Thoracic aorta (tissue), 2 donors: ENCODE data around the gene RICTOR. TPM values are rescaled to one million over a fixed set of nuclear protein-coding genes. Genes with fewer than 3 reads are reported as not detected.

Experiments used
- ATAC-seq: fragments of 150-250 bp; one replicate; pipeline ENCODE4 v1.8.0; 2017; ENCODE audit warnings: low read depth; ENCODE audit not compliant: insufficient number of reproducible peaks, low FRiP score
- DNase-seq: peaks from one replicate; pipeline ENCODE4 v3.0.0-alpha.2; 2020; ENCODE audit warnings: low spot score
- H3K27ac ChIP-seq, 2 donors: fragments of 200-600 bp; sonication (generic); 1 replicate in 1 of 2; 2 replicates in 1 of 2; pipeline ENCODE4 v1.5.1; 2016; ENCODE audit warnings: mild to moderate bottlenecking in 2 of 2, moderate library complexity in 2 of 2
- H3K27me3 ChIP-seq: fragments of 200-600 bp; sonication (generic); replicated peaks from 2 replicates; pipeline ENCODE4 v1.6.0; 2016; ENCODE audit warnings: mild to moderate bottlenecking; ENCODE audit not compliant: insufficient read depth
- H3K36me3 ChIP-seq: fragments of 200-600 bp; sonication (generic); one replicate; pipeline ENCODE4 v1.5.1; 2016
- H3K4me1 ChIP-seq, 2 donors: fragments of 200-600 bp; sonication (generic); 1 replicate in 1 of 2; 2 replicates in 1 of 2; pipeline versions ENCODE4 v1.5.1 to v1.6.0; 2016; ENCODE audit warnings: low read depth in 2 of 2, mild to moderate bottlenecking in 1 of 2; ENCODE audit not compliant: control insufficient read depth in 1 of 2
- H3K4me3 ChIP-seq: fragments of 200-600 bp; sonication (generic); 2 replicates; pipeline ENCODE4 v1.5.1; 2016; ENCODE audit warnings: mild to moderate bottlenecking
- H3K9me3 ChIP-seq: fragments of 200-600 bp; sonication (generic); 2 replicates; pipeline ENCODE4 v1.5.1; 2016
- CTCF ChIP-seq: fragments of 200-600 bp; sonication (generic); IDR thresholded peaks from one replicate; pipeline ENCODE4 v1.5.1; 2019; ENCODE audit warnings: antibody characterized with exemption
- total RNA-seq, 2 donors: library from RNA; depleted of rRNA; stranded (reverse); fragments of >200 nt; gene quantifications; one replicate each; pipeline versions ENCODE4 v1.1.0 to v1.2.3, GENCODE V29; 2016

Gene RICTOR
- total RNA-seq, 2 donors from 2014 or later, result 35.6 to 50.4 TPM

- H3K36me3 ChIP-seq, result peaks cover 49% of the 10 kb centered on the region
- H3K27ac ChIP-seq, result no peak overlapping the region
- no peaks in the 10 kb centered on the region for H3K4me1 ChIP-seq
- no peak for ATAC-seq
- H3K4me3 ChIP-seq, result no peak overlapping the region
- no peak for TF ChIP-seq CTCF
- DNase-seq, result no peak
- H3K9me3 ChIP-seq, result no peaks in the 10 kb centered on the region
- no peaks in the 10 kb centered on the region for H3K27me3 ChIP-seq
These were observed 120.7 kb downstream of the RICTOR start for GRCh38 chr5:38953426-38954012.

GRCh38 chr5:38948501-38948900, 125.7 kb downstream of the RICTOR start:
- Histone ChIP-seq H3K4me3 (no peak overlapping the region), H3K27ac (no peak overlapping the region), H3K4me1 (no peaks in the 10 kb centered on the region), H3K9me3 (no peaks in the 10 kb centered on the region), H3K27me3 (no peaks in the 10 kb centered on the region), H3K36me3 (peaks cover 44% of the 10 kb centered on the region)
- no peak for DNase-seq
- TF ChIP-seq CTCF, result no peak
- no peak for ATAC-seq

- H3K36me3 ChIP-seq, result peaks cover 32% of the 10 kb centered on the region
These were observed 129.9 kb downstream of the RICTOR start for GRCh38 chr5:38944282-38944681.

GRCh38 chr5:38941912-38942311, 132.3 kb downstream of the RICTOR start:
- no peak for ATAC-seq
- H3K36me3 ChIP-seq, result peaks cover 36% of the 10 kb centered on the region

More at GRCh38 chr5:38944282-38944681, 129.9 kb downstream of the RICTOR start:
- H3K27ac ChIP-seq, result no peak overlapping the region
- TF ChIP-seq CTCF, result no peak
- no peaks in the 10 kb centered on the region for H3K27me3 ChIP-seq
- no peaks in the 10 kb centered on the region for H3K4me1 ChIP-seq
- H3K4me3 ChIP-seq, result no peak overlapping the region
- no peak for ATAC-seq
- DNase-seq, result no peak
- no peaks in the 10 kb centered on the region for H3K9me3 ChIP-seq

More at GRCh38 chr5:38941912-38942311, 132.3 kb downstream of the RICTOR start:
- DNase-seq, result no peak
- no peaks in the 10 kb centered on the region for H3K27me3 ChIP-seq
- H3K27ac ChIP-seq, result no peak overlapping the region
- H3K9me3 ChIP-seq, result no peaks in the 10 kb centered on the region
- peaks cover 0 to 6% of the 10 kb centered on the region in 2 donors for H3K4me1 ChIP-seq
- TF ChIP-seq CTCF, result no peak
- no peak overlapping the region for H3K4me3 ChIP-seq
